Activated CD4-positive, alpha-beta T cell treated with anti-CD3 and anti-CD28 coated beads, Interleukin-2, amount 50 U/mL, for 1 hour (primary cell): Measurements from ENCODE around the gene SHLD2.
"Not testable (repeated sequence)": the region's sequence is repeated elsewhere in the genome, so short reads cannot be mapped to it uniquely, and the experiment has no call there.

Experiments
- DNase-seq: peaks from one replicate; pipeline ENCODE4 v3.0.0-alpha.2; 2020

SHLD2 gene, protein sequence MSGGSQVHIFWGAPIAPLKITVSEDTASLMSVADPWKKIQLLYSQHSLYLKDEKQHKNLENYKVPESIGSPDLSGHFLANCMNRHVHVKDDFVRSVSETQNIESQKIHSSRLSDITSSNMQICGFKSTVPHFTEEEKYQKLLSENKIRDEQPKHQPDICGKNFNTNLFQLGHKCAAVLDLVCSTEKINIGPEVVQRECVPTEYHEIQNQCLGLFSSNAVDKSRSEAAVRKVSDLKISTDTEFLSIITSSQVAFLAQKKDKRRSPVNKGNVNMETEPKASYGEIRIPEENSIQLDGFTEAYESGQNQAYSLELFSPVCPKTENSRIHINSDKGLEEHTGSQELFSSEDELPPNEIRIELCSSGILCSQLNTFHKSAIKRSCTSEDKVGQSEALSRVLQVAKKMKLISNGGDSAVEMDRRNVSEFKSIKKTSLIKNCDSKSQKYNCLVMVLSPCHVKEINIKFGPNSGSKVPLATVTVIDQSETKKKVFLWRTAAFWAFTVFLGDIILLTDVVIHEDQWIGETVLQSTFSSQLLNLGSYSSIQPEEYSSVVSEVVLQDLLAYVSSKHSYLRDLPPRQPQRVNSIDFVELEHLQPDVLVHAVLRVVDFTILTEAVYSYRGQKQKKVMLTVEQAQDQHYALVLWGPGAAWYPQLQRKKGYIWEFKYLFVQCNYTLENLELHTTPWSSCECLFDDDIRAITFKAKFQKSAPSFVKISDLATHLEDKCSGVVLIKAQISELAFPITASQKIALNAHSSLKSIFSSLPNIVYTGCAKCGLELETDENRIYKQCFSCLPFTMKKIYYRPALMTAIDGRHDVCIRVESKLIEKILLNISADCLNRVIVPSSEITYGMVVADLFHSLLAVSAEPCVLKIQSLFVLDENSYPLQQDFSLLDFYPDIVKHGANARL

GRCh38 chr10:87094373-87095235 is at the start of gene SHLD2, which contains the start of gene GLUD1:
Gene SHLD2 (plus strand): TSS chr10:87095206. CDS start chr10:87151355, 56,149 bp downstream.
Gene GLUD1 (minus strand): TSS chr10:87094843. CDS start chr10:87094769, 74 bp downstream.
- DNase-seq, result peak; percentile 81

- DNase-seq, result no peak
Measured at GRCh38 chr10:87045434-87045938, 49.5 kb upstream of the SHLD2 start.

DNA sequence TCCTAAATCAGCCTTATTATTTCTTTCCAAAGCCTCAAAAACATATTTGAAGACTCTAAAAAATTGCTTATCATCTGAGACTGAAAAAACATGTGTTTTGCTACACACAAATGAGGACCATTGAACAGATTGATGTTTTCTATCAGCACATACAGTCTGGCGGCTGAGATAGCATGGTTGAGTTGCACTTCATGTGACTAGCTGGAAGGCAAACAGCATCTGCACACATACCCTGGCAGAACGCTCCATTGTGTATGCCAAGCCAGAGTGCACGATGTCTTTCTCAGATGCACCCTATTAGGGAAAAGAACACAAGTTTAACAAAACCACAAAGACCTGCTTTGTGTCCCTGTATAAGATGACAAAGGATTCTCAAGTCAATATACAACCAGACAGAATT is 41.9 kb upstream of the SHLD2 start:
- DNase-seq, result no peak

- DNase-seq, result no peak
Measured at GRCh38 chr10:87053577-87054181, 41.3 kb upstream of the SHLD2 start.

DNA sequence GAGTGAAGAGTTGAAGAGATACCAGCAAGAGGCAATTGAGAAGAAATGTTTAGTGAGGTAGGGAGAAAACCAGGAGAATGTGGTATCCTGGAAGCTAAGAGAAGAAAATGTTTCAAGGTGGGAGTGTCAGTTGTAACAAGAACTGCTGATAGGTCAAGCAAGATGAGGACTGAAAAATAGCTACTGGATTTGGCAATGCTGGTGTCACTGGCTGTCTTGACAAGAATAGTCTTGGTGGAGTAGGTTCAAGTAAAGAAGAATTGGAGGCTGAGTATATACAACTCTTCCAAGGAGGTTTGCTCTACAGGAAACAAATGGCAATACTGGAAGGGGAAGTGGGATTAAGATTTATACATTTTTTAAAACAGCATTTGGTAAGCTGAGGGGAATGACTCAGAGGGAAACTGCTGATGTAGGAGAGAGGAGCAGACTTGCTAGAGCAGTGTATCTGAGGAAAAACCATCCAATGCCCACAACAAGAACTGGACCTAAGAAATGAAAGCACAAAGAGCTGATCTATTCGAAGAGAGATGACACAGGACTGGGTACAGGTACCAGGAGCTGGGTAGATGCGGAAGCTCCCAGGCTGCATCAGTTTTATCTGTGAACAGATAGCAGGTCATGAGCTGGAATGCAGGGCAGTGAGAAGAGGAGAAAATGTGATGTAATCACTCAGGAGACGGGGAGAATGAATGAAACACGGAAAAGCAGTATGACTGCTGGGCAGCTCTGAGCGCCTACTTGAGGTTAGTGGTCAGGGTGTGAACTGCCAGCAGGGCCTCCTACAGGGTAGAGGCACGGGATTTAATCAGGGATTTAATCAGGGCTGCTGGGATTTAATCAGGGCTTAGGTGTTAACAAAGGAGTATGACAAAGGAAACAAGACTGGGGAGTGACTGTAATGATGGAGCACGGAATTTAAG is 40.4 kb upstream of the SHLD2 start:
- no peak for DNase-seq

DNA sequence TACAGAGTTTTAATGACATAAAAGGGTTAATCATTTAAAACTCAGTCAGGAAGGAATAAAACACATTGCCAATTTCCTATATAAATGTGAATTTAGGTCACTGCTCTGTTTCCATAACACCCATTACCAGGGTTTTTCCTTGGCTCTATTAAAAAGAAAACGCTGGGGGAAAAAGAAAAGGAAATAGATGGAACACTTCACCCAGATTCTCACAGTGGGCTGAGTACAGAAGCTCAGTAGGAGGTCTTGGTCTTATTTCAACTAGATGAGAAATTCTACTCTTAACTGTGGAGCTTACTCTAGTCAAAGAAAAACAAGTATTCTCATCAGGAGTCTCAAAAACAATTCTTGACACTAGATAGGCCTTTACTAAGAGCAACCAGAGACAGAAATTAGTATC is 36.8 kb upstream of the SHLD2 start:
- no peak for DNase-seq

DNA sequence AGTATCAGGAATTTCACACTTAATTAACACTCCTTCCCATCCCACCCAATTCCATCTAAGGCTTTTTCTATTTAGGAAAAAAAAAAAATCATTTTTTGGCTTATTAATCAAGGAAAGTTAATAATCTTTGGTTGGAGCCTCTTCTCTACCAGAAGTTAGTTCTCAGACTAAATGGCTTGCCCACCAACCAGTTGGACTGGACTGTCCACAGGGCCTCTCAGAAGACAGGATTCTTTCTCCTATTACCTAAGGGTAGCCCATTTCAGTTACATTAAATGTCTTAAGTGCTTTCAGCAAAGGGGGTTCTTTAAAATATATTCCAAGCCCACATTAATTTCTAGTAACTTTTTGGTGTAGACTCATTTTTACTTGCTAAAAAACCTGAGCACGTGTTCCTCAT is 35.6 kb upstream of the SHLD2 start:
- DNase-seq, result no peak

- no peak for DNase-seq
Measured at GRCh38 chr10:87060280-87060928, 34.6 kb upstream of the SHLD2 start.

- no peak for DNase-seq
Measured at GRCh38 chr10:87064651-87065050, 30.4 kb upstream of the SHLD2 start.

GRCh38 chr10:87066178-87066577 is 28.8 kb upstream of the SHLD2 start:
- no peak for DNase-seq

DNA sequence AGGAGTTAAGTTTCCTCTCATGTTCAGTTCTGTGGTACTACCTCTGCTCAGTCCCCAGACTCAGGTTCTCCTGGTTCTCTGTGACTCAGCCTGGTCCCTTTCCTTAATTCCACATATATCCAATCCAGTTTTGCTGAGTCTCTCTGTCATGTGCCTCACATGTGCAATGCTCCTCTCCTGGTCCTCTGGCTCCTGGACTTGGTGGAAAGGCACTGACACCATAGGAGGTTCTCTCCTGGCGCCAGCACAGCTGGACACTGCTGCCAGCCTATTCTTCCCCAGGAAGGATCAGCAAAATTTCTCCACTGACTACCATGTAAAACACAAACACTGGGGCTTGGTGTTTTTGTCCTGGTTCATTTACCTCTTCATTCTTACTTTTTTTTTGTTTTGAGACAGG is 28.1 kb upstream of the SHLD2 start:
- no peak for DNase-seq

DNA sequence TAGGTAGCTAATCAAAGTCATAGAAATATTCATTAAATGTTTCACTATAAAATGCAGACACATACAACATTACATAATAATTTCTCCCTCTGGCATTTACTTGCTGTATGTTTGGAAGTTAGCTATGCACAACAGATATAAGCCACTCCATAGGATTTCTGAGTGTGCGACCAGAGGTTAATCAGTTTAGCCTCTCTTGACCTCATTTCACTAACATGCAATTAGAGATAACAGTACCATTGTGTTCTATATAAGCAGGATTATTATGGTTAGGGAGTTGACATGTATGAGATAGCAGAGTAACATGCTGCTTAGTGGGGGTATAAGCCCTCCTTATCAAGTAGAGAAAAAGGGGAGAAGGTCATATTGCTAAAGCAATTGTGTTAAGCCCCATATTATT is 26.7 kb upstream of the SHLD2 start:
- no peak for DNase-seq

DNA sequence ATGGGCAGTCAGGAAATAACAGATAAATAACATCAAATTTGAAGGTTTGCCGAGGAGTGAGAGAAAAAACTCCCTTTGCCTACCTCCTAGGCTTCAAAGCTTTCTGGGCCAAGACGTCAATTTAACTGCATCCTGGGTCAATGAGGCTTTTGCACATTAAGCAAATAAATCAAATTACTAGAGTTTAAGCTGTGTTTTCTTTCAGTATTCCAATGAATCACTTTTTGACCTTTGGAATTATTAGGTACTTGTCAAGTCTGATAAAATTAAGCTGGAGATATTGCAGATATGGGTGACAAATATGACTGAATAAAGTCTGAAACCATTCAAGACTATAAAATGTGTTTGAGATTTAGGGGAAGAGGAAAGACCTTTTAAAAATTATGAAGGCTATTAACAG is 22.6 kb upstream of the SHLD2 start:
- no peak for DNase-seq

GRCh38 chr10:87076421-87076820 is 18.6 kb upstream of the SHLD2 start:
- not testable (repeated sequence) for DNase-seq

DNA sequence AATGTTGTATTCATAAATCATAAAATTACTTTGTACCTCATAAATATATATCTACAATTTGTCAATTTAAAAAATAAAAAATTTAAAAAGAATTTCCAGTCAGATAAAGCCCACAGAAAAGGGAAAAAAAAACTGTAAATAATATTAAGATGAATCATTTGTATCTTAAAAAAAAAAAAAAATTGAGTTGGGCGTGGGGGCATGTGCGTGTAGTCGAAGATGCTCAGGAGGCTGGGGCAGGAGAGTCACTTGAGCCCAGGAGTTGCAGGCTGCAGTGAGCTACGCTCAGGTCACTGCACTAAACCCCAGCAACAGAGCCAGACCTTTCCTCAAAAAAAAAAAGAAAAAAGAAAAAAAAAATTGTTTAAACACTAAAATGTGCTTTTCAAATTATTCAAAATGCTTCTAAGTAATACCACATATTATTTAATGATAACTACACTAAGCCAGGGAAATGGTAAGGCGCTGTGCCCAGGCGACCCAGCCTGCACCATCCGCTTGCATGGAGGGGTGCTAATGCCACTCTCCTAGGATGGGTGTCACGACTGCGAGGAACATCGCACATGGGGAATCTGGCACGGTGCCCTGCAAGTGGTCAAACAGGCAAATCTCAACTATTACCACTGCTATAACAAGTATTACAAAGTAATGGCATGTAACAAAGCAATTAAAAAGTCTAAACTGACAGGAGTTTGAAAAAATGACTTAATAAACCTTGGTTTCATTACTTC is 15.7 kb upstream of the SHLD2 start:
- DNase-seq, result no peak

DNA sequence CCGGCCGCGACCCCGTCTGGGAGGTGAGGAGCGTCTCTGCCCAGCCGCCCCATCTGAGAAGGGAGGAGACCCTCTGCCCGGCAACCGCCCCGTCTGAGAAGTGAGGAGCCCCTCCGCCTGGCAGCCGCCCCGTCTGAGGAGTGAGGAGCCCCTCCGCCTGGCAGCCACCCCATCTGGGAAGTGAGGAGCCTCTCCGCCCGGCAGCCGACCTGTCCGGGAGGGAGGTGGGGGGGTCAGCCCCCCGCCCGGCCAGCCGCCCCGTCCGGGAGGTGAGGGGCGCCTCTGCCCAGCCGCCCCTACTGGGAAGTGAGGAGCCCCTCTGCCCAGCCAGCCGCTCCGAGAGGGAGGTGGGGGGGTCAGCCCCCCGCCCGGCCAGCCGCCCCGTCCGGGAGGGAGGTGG is 14.4 kb upstream of the SHLD2 start:
- not testable (repeated sequence) for DNase-seq

GRCh38 chr10:87081574-87081973 is 13.4 kb upstream of the SHLD2 start:
- not testable (repeated sequence) for DNase-seq

- DNase-seq, result not testable (repeated sequence)
Measured at GRCh38 chr10:87082219-87082618, 12.8 kb upstream of the SHLD2 start.

GRCh38 chr10:87083576-87084290 is 11.3 kb upstream of the SHLD2 start:
- peak; percentile 23 for DNase-seq
